HL-60/S4 treated with retinoic acid at 250 ng/mL for 4 days and 3 days (cell line): ENCODE data around the gene PARP9.

ENCODE experiments used
- in situ Hi-C: fragments of 300-500 bp; cut with MboI; formaldehyde crosslinking; loops from 2 replicates; pipeline ENCODE4 v1.7.0; 2022; ENCODE audit warnings: low sequenced_read_pairs

The PARP9 gene

DNA sequence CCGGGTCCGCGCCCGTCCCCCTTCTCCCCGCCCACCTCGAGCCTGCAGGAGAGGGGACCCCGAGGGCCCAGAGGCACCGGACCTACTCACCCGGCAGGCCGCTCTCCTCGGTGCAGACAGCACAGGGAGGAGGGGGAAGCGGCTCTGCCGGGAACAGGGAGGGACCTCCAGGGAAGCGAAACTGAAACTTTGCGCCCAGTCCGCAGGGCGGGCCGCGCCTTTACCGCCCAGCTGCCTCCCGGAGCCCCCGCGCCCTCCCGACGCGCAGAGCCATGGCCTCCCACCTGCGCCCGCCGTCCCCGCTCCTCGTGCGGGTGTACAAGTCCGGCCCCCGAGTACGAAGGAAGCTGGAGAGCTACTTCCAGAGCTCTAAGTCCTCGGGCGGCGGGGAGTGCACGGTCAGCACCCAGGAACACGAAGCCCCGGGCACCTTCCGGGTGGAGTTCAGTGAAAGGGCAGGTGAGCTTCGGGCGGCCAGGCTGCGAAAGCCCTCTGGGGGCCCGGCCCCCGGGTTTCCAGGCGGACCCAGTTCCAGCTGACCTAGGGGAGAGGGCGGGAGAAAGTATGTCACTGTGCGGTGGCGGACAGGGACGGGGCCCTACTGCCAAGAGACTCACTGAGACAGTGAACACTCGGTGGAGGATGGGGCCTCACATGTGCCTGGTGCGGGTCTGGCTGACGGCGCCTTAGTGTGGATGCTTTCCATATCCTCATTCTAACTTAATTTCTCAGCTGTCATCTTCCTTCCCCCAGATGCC, at the start of gene PARP9, which contains the start of gene DTX3L:
TSS of gene PARP9 (minus strand) at position 146 of the 758 bp plus-strand sequence. CDS start 4,680 bp downstream, outside the sequence.
TSS of gene DTX3L (plus strand) at position 184 of the 758 bp plus-strand sequence. CDS start at position 273, 89 bp downstream.
- in situ Hi-C loops = no loop called here

DNA sequence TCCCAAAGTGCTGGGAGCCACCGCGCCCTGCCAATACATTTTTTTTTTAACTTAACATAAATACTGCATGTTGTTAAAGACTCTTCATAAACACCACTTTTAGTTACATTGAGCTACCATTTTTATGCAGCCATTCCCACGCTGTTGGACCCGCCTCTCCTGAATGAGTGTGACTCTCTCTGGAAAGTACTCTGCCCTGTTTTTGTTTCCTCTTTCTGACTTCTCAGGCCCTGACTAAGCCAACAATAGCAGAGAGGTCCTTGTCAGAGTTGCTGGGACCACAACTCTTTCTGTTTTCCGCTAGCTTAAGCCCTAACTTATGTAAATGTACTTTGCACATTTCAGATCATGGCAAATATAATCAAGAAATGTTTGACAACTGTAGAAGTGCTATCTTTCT, 48.6 kb upstream of the PARP9 start:
- in situ Hi-C loops = no loop called here

DNA sequence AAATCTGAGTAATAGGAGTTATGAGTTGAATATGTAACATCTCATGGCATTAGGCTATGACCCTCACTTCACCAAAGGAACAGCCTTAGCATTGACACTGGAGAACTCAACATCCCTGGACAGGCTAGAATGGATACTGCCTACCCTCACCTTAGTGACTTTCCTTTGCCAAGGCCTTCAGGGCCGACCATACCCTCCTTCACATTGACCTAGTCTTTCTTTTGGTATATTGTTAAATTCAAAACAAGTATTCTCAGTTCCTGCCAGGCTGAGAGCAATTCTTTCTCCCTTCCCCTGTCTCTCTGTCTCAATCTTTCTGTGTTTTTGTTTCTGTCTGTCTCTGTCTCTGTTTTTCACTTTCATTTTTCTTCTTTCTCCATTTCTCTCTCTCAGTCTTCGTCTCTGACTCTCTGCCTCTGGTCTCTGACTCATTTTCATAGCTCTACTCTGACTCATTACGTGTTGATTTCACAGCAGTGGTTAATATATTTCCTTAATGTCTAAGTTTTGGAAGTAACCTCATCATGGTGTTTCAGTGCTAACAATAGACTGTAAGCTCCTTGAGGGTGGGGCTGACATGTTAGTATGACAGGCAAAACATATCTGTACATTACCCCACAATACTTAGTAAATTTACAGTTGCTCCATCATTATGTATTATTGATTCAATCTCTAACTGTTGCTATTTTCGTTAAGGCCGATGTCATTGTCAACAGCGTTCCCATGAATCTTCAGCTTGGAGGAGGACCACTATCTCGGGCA, 45.9 kb upstream of the PARP9 start:
- in situ Hi-C loops = no loop called here

DNA sequence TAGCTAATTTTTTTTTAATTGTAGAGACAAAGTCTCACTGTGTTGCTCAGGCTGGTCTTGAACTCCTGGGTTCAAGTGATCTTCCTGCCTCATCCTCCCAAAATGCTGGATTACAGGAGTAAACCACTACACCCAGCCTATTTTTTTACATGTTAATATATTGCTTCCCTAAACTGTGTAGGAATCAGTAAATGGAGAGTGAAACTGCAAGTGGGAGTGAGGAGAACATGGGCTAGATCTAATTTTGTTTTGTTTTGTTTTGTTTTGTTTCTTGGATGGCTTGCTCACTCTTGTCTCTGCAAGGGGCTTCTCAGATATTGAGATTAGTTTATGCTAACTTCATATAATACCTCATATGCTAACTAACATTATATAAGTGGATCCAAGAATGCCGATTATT, 44.8 kb upstream of the PARP9 start:
- in situ Hi-C loops = no loop called here

DNA sequence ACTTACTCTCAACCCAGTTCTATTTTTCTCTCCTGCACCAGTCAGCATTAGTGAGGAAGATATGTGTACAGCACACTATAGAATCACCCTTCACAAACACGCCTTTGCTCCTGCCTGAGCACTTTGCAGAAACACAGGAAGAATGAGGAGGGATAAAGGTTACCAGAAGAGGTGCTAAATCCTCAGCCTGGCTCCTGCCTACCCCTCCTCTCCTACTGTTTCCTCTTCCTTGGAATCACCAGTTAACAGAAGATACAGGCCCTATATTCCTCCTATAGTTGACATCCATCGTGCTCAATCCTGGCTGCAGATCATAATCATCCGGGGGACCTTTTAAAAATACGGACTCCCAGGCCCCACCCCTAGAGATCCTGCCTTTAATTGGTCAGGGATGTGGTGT, 42.2 kb upstream of the PARP9 start:
- in situ Hi-C loops = no loop called here

DNA sequence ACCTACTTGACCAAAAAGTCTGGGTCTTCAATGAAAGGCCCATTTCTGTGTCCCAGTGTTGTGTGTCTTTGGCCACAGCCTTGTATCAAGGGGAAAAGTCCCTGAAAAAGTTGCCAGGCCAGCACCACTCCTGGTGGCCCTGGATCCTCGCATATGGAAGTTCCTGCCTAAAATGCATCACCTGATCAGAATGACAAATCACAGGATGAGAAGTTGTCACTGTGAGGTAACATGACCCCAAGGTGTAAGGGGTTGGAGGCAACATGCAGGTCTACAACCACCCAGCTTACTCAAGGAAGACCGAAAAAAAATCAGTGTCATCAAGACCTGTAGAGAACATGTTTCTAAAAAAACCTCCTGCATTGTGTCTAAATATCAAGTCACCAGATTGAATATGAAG, 39.0 kb upstream of the PARP9 start:
- in situ Hi-C loops = no loop called here

DNA sequence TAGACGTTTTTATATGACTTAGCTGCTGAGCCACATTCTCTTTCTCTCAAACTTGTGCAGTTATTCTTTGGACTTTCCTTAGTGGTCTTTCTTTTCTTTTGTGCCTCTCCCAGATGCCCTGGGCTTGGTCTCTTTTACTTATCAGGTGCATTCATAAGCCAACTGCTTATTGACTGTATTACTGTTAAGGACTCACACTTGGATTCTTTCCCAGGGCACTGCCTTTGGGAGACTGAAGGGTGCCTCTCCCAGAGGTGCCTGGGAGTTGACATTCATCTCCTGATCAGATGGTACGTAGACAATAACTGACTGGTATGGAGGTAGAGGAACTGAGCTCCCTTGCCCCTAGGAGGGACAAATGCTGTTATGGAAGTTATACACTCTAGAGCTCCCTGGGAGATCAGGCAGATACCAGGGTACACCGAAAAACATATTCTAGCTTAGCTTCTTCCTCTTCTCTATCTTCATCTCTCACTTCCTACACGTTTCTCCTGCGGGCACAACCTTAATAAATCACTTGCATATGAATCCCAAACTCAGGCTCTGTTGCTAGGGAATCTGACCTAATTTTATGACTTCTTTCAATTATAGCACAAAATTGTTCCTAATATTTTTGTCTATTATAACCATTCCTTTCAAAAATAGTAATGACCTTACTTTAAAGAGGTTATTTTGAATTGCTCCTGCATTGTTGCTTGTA, 38.1 kb upstream of the PARP9 start:
- in situ Hi-C loops = no loop called here

DNA sequence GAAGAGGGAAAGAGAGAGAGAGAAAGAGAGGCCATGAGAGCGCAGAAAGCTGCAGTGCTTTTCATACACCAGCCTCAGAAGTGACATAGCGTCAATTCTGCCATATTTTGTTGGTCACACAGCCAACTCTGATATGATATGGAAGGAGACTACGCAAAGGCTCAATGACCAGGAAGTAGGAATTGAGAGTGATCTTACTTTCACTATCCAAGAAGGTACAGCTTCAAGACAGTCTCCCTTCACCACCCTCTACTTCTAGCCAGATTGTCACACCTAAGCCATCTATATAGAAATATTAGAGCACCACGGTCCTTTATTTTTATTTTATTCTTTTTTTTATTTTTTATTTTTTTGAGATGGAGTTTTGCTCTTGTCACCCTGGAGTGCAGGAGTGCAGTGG, 34.5 kb upstream of the PARP9 start:
- in situ Hi-C loops = no loop called here

DNA sequence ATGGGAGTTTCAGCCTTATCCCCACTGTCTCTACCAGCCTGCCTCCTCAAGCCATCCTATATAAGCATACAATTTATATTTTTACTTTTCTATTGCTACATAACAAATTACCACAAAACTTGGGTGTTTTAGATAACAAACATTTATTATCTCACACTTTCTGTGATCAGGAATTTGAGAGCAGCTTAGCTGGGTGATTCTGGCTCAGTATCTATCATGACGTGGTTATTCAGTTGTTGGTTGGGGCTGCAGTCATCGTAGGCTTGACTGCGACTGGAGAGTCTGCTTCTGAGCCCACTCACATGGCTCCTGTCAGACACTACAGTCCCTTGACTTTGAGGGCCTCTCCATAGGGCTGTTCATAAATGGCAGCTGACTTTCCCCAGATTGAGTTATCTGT, 34.1 kb upstream of the PARP9 start:
- in situ Hi-C loops = no loop called here

DNA sequence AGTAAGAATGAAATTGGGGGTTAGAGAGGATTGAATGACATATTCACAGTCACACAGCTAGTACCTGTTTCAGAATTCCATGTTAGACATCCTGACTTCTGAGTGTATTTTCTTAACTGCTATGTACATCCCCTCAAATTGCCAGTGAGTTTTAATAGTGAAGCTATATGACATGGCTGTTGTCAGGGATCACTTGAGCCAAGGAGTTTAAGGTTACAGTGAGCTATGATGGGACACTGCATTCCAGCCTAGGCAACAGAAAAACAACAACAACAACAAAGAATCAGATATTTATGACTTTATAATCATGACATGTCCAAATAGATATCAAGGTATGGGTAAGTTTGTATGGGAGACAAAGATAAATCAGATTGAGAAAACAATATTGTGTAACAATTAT, 29.9 kb upstream of the PARP9 start:
- in situ Hi-C loops = no loop called here

DNA sequence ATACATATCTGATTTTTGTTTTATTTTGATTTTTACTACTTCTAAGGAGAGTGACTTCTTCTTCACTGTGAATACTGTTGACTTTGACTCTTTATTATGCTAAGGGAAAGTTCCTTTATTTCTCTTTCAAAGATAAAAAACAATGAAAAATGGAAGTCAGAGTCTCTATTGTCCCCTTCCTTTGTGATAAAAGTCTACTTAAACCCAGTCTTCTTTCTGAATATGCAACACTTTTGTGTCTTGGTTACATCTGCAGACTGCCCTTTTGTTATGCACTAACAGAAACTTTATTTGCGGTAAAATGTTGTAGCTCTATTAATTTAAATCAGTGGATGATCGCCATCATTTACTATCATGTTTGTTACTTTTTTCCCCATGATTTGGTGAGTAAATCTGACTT, 26.5 kb upstream of the PARP9 start:
- in situ Hi-C loops = no loop called here

DNA sequence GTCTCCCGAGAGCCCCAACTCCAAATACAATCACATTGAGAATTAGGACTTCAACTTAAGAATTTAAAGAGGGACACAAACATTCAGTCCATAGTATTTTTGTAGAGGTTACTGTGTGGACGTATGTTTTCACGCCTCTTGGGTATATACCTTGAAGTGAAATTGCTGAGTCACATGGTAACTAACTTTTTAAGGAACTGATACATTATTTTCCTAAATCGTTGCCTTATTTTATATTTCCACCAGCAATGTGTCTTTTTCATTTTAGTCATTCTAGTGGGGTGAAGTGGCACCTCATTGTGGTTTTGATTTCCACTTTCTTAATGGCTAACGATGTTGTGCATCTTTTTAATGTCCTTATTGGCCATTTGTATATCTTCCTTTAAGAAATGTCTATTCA, 25.2 kb upstream of the PARP9 start:
- in situ Hi-C loops = no loop called here

DNA sequence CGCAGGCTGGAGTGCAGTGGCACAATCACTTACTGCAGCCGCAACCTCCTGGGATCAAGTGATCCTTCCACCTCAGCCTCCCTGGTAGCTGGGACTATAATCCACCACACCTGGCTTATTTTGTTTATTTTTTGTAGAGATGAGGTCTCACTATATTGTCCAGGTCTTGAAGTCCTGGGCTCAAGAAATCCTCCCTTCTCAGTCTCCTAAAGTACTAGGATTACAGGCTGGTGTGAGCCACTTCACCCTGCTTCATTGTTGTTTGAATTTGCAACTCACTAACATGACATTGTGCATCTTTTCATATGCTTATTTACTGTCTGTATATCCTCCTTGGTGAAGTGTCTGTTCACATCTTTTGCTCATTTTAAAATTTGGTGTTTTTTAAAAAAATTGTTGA, 23.5 kb upstream of the PARP9 start:
- in situ Hi-C loops = no loop called here

DNA sequence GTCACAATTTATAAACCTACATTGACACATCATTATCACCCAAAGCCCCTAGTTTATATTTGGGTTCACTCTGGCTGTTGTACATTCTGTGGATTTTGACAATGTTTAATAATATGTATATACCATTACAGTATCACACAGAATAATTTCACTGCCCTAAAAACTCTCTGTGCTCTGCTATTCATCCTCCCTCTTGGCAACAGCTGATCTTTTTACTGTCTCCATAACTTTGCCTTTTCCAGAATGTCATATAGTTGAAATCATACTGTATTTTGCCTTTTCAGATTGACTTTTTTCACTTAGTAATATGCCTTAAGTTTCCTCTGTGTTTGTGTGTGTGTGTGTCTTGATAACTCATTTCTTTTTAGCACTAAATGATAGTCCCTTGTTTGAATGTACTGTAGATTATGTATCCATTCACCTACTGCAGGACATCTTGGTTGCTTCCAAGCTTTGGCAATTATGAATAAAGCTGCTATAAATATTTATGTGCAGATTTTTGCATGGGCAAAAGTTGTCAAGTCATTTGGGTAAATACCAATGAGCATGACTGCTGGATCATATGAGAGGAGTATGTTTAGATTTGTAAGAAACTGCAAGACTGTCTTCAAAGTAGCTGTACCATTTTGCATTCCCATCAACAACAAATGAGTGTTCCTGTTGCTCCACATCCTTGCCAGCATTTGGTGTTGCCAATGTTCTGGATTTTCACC, 22.8 kb upstream of the PARP9 start:
- in situ Hi-C loops = no loop called here

DNA sequence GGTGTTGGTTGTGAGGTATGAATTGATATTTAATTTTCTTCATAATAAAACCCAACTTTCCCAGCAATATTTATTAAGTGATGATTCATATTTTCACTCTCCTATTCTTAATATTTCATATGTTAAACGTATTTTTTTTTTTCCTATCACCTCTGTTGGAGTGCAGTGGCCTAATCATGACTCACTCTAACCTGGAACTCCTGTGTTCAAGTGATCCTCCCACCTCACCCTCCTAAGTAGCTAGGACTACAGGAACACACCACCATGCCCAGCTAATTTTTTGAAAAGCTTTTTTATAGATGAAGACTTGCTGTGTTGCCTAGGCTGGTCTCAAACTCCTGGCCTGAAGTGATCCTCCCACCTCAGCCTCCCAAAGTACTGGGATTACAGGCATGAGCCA, 22.0 kb upstream of the PARP9 start:
- in situ Hi-C loops = no loop called here

DNA sequence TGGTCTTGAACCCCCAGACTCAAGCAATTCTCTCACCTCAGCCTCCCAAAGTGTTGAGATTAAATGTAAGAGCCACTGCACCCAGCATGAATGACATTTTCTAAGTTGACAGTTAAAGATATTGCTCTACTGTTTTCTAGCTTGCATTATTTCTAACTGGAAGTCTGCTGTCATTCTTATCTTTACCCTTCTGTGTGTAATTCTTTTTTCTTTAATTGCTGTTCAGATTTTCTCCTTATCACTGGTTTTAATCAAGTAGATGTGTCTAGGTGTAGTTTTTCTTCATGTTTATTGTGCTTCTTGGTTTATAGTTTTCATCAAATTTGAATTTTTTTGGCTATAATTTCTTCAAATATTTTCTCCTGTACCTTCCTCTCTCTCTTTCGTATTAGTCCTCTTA, 18.3 kb upstream of the PARP9 start:
- in situ Hi-C loops = no loop called here

DNA sequence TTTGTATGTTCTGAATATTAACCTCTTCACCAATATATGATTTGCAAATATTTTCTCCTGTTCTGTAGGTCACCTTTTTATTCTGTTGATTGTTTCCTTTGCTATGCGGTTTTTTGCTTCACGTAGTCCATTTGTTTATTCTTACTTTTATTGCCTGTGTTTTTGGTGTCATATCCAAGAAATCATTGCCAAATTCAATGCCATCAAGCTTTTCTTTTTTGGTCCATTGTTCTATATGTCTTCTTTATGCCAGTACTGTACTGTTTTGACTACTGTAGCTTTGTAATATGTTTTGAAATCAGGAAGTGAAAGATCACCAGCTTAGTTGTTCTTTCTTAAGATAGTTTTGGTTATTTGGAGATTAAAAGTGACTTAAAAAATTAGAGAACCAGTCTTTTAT, 17.5 kb upstream of the PARP9 start:
- in situ Hi-C loops = no loop called here

DNA sequence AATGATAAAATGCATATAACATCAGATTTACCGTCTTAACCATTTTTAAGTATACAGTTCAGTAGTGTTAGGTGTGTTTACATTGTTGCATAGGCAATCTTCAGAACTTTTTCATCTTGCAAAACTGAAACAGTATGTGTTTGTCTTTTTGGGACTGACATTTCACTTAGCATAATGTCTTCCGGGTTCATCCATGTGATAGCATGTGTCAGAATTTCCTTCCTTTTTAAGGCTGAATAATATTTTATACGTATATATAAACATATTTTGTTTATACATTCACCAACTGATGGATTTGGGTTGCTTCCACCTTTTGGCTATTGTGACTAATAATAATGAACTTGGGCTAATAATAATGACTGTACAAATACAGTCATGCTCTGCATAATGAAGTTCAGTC, 16.4 kb upstream of the PARP9 start:
- in situ Hi-C loops = no loop called here

DNA sequence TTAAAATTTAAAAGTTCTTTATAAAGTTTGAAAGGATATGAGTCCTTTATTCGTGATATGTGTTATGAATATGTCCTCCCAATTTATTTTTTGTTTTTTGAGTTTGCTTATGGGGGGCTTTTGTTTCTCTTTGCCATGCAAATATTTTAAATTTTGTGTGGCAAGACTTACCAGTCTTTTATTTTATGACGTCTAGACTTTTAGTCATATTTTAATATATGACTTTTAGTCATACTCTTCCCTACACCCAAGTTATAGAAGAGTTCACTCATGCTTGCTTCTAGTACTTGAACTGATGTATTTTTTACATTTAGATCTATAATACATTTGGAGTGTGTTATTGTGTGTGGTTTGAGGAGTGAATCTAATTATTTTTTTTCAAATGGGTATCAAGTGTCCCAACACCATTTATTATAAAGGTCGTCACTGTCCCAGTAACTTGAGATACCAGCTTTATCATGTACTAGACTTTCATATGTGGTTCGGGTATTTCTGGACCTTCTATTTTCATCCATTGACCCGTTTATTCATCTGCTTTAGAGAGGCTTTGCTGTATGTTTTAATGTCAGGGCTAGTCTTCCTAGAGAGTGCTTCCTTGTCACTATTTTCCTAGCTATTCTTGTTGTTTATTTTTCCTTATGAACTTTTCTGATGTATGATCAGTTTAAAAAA, 14.1 kb upstream of the PARP9 start:
- in situ Hi-C loops = no loop called here

DNA sequence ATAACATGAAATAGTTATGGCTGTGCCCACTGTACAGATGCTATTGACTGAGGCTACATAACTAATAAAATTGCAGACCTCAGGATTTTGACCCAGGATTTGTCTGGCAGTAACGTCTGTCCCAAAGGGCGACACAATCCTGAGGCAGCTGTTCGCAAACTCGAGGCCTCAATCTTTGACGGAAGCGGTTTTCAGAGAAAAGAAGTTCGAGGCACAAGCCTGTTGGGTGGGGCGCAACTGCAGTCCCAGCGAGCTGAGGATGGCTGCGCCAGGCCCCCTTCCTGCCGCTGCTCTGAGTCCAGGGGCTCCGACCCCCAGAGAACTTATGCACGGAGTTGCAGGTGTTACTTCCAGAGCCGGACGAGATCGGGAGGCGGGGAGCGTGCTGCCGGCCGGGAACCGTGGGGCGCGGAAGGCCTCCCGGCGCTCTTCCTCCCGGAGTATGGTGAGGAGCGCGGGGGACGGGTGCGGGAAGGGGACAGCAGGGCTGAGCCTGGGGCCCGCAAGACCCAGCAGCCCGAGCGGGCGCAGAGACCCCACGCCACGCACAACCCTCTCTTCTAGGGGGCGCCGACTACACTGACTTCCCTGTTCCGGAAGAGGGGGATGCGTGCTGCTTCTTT, 13.4 kb upstream of the PARP9 start, which contains the start of gene PARP15:
TSS of gene PARP15 (plus strand) at position 242 of the 623 bp plus-strand sequence. CDS start at position 260, 18 bp downstream.
- in situ Hi-C loops = no loop called here
